Neural progenitor cell (in vitro differentiated cells): Measurements from ENCODE around the gene ITGB1.
"Not testable (repeated sequence)": the region's sequence is repeated elsewhere in the genome, so short reads cannot be mapped to it uniquely, and the experiment has no call there.

ENCODE experiments used
- CTCF ChIP-seq: fragments of 200-600 bp; sonication (generic); IDR thresholded peaks from 2 replicates; pipeline ENCODE4 v1.5.1; 2017; ENCODE audit warnings: antibody characterized with exemption, mild to moderate bottlenecking
- EZH2 ChIP-seq: fragments of 200-600 bp; sonication (generic); IDR thresholded peaks from 2 replicates; pipeline ENCODE4 v1.6.1; 2017; ENCODE audit warnings: antibody characterized with exemption, mild to moderate bottlenecking, moderate library complexity
- EZH2phosphoT487 ChIP-seq: fragments of 200-600 bp; sonication (generic); IDR thresholded peaks from 2 replicates; pipeline ENCODE4 v1.6.1; 2017; ENCODE audit warnings: antibody characterized with exemption

DNA sequence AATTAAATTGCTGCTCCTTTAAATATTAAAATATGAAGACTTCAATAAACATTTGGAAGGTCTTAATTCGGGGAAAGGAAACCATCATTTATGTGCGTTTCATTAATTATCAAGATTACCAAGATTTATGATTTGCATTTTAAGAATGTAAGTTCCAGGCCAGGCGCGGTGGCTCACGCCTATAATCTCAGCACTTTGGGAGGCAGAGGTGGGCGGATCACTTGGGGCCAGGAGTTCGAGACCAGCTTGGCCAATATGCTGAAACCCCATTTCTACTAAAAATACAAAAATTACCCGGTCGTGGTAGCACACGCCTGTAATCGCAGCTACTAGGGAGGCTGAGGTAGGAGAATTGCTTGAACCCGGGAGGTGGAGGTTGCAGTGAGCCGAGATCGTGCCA lies 21.7 kb upstream of the ITGB1 start:
- TF ChIP-seq CTCF, EZH2, EZH2phosphoT487: not testable (repeated sequence)
